Mesendoderm (in vitro differentiated cells): ENCODE measurements around the gene SPRYD3.

Source experiments
- DNase-seq: peaks from one replicate; pipeline ENCODE4 v3.0.0; 2013
- H2AK5ac ChIP-seq: 2 replicates; pipeline ENCODE4 v1.6.1; 2013; ENCODE audit warnings: low read length, inconsistent platforms
- H2BK120ac ChIP-seq: 2 replicates; pipeline ENCODE4 v1.6.1; 2013; ENCODE audit warnings: low read depth, mild to moderate bottlenecking, low read length, moderate library complexity, mixed read lengths
- H2BK15ac ChIP-seq: replicated peaks from 2 replicates; pipeline ENCODE4 v1.6.1; 2013; ENCODE audit warnings: low read depth, mild to moderate bottlenecking, moderate library complexity
- H2BK5ac ChIP-seq: 2 replicates; pipeline ENCODE4 v1.6.1; 2013; ENCODE audit warnings: low read length, inconsistent platforms
- H3K18ac ChIP-seq: 2 replicates; pipeline ENCODE4 v1.6.1; 2013; ENCODE audit warnings: mild to moderate bottlenecking, low read length, mixed read lengths
- H3K23ac ChIP-seq: one replicate; pipeline ENCODE4 v1.6.1; 2013; ENCODE audit warnings: low read length
- H3K27ac ChIP-seq: 2 replicates; pipeline ENCODE4 v1.5.1; 2013; ENCODE audit warnings: low read depth, mild to moderate bottlenecking, inconsistent platforms, low read length, moderate library complexity
- H3K27me3 ChIP-seq: 2 replicates; pipeline ENCODE4 v1.6.1; 2013; ENCODE audit warnings: low read length, control low read depth, mild to moderate bottlenecking, inconsistent platforms; ENCODE audit not compliant: insufficient read depth, poor library complexity
- H3K36me3 ChIP-seq: 2 replicates; pipeline ENCODE4 v1.6.1; 2013; ENCODE audit warnings: low read length, inconsistent platforms; ENCODE audit not compliant: control insufficient read depth, insufficient read depth
- H3K4ac ChIP-seq: one replicate; pipeline ENCODE4 v1.6.1; 2013; ENCODE audit warnings: low read depth, mild to moderate bottlenecking, low read length, moderate library complexity
- H3K4me1 ChIP-seq: 2 replicates; pipeline ENCODE4 v1.6.1; 2013; ENCODE audit warnings: low read depth, low read length, inconsistent platforms; ENCODE audit not compliant: control insufficient read depth
- H3K4me2 ChIP-seq: 2 replicates; pipeline ENCODE4 v1.6.1; 2013; ENCODE audit warnings: low read length
- H3K4me3 ChIP-seq: 2 replicates; pipeline ENCODE4 v1.5.1; 2013; ENCODE audit warnings: mild to moderate bottlenecking, low read length
- H3K56ac ChIP-seq: one replicate; pipeline ENCODE4 v1.6.1; 2013; ENCODE audit warnings: low read length
- H3K79me1 ChIP-seq: 2 replicates; pipeline ENCODE4 v1.6.1; 2013; ENCODE audit warnings: low read length, inconsistent platforms
- H3K79me2 ChIP-seq: 2 replicates; pipeline ENCODE4 v1.6.1; 2013; ENCODE audit warnings: mild to moderate bottlenecking, low read length; ENCODE audit not compliant: control insufficient read depth, insufficient read depth
- H3K9ac ChIP-seq: 2 replicates; pipeline ENCODE4 v1.6.1; 2013; ENCODE audit warnings: low read length, inconsistent platforms
- H4K5ac ChIP-seq: one replicate; pipeline ENCODE4 v1.6.1; 2013; ENCODE audit warnings: low read length
- H4K8ac ChIP-seq: one replicate; pipeline ENCODE4 v1.6.1; 2013; ENCODE audit warnings: low read depth, mild to moderate bottlenecking, control low read depth, low read length, moderate library complexity
- WGBS: extraction: QIAGEN DNeasy Blood & Tissue Kit; methylation state at CpG from one replicate; pipeline ENCODE4 v1.1.7; 2013; ENCODE audit warnings: low lambda C conversion rate, missing lambda C conversion rate; ENCODE audit not compliant: insufficient coverage; ENCODE audit errors: extremely low coverage; 5-methylcytosine and 5-hydroxymethylcytosine counted together

The SPRYD3 gene

DNA sequence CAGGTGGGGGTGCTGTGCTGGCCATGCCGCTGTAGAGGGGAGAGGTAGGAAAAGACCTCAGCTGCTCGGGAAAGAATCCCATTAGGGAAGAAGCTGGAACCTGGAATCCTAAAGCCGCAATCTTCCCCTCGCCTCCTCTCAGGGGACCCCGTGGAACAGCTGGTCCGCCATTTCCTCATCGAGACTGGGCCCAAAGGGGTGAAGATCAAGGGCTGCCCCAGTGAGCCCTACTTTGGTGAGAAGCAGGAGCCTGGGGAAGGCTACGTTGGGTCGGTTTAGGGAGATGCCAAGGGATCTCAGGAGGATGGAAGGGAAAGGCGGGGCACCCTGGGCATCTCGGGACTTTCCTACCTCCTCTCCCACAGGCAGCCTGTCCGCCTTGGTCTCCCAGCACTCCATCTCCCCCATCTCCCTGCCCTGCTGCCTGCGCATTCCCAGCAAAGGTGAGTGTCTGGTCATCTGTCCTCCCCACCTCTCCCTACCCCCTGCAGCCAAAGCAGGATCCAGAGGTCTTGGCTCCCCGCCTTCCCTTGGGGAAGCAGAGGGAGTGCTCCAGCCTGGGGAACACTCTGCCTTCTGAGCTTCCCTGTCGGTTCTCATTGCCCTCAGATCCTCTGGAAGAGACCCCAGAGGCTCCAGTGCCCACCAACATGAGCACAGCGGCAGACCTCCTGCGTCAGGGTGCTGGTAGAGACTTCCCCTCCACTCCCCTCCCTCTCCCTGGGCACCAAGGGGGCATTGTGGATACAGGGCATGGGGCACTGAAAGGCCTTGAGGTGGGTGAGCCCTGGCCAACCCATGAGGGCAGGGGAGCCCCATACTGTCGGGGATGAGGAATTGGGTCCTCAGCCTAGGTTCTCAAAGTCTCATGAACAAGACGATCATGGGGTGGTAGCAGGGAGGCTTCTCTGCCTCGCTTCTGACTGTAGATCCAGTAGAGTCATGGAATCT lies 16.9 kb downstream of the SPRYD3 start:
- Histone ChIP-seq H3K79me1 (no peaks in the 10 kb centered on the region), H2BK120ac (no peak overlapping the region), H2BK15ac (no peak overlapping the region), H3K27me3 (no peaks in the 10 kb centered on the region), H3K4me1 (no peaks in the 10 kb centered on the region), H3K56ac (no peak overlapping the region), H3K36me3 (peaks cover 1% of the 10 kb centered on the region), H3K23ac (no peak overlapping the region), H3K4ac (no peak overlapping the region), H3K18ac (no peak overlapping the region), H3K79me2 (no peaks in the 10 kb centered on the region), H3K4me2 (no peak overlapping the region), H3K27ac (no peak overlapping the region), H4K5ac (no peak overlapping the region), H3K4me3 (no peak overlapping the region), H2AK5ac (no peak overlapping the region), H2BK5ac (no peak overlapping the region), H3K9ac (no peak overlapping the region), H4K8ac (no peak overlapping the region)
- no CpG with 5 or more reads among the region's 20 CpGs for WGBS
- DNase-seq: no peak

DNA sequence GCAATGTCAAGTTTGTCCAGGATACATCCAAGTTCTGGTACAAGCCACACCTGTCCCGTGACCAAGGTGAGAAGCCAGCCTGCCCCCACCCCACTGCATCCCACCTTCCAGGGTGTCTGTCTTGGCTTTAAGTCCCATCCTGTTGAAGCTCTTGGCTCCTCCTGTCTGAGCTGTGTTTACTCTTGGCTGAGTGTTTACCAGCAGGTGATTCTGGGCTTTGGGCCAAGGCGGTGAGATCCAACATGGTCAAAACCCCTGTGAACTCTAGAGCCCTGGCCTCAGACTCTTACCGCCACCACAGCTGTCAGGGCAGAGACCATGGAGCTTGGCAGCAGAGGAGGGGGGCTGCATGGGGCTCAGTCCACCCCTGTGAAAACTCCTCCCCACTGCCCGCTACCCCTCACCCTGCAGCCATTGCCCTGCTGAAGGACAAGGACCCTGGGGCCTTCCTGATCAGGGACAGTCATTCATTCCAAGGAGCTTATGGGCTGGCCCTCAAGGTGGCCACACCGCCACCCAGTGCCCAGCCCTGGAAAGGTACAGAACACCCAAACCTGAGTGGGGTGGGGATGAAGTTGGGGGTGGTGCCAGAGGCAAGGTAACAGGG lies 17.7 kb downstream of the SPRYD3 start:
- Histone ChIP-seq H3K27me3 (no peaks in the 10 kb centered on the region), H3K79me1 (no peaks in the 10 kb centered on the region), H3K36me3 (peaks cover 1% of the 10 kb centered on the region), H3K4me3 (no peak overlapping the region), H4K5ac (no peak overlapping the region), H3K56ac (no peak overlapping the region), H3K4me1 (no peaks in the 10 kb centered on the region), H3K23ac (no peak overlapping the region), H3K79me2 (no peaks in the 10 kb centered on the region), H3K4me2 (no peak overlapping the region), H3K27ac (no peak overlapping the region), H3K9ac (no peak overlapping the region), H4K8ac (no peak overlapping the region), H3K4ac (no peak overlapping the region), H2AK5ac (no peak overlapping the region), H3K18ac (no peak overlapping the region), H2BK120ac (no peak overlapping the region), H2BK5ac (no peak overlapping the region), H2BK15ac (no peak overlapping the region)
- no CpG with 5 or more reads among the region's 5 CpGs for WGBS
- DNase-seq: peak; percentile 57

DNA sequence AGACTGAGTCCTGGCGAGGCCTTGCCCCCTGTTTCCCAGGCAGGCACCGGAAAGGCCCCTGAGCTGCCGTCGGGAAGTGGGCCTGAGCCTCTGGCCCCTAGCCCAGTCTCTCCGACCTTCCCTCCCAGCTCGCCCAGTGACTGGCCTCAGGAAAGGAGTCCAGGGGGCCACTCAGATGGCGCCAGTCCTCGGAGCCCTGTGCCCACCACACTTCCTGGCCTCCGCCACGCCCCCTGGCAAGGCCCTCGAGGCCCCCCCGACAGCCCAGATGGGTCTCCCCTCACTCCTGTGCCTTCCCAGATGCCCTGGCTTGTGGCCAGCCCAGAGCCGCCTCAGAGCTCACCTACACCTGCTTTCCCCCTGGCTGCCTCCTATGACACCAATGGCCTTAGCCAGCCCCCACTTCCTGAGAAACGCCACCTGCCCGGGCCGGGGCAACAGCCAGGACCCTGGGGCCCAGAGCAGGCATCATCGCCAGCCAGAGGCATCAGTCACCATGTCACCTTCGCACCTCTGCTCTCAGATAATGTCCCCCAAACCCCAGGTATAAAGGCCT lies 18.4 kb downstream of the SPRYD3 start:
- no peak overlapping the region for H3K4me3 ChIP-seq
- no peak overlapping the region for H2AK5ac ChIP-seq
- H3K27me3 ChIP-seq: no peaks in the 10 kb centered on the region
- no peak overlapping the region for H3K23ac ChIP-seq
- H3K56ac ChIP-seq: no peak overlapping the region
- no peak overlapping the region for H2BK5ac ChIP-seq
- H3K4me1 ChIP-seq: no peaks in the 10 kb centered on the region
- no peak overlapping the region for H3K4ac ChIP-seq
- no CpG with 5 or more reads among the region's 18 CpGs for WGBS
- H3K27ac ChIP-seq: no peak overlapping the region
- no peak overlapping the region for H2BK15ac ChIP-seq
- H3K79me2 ChIP-seq: no peaks in the 10 kb centered on the region
- H3K18ac ChIP-seq: no peak overlapping the region
- DNase-seq: no peak
- H3K9ac ChIP-seq: no peak overlapping the region
- no peak overlapping the region for H3K4me2 ChIP-seq
- H3K79me1 ChIP-seq: no peaks in the 10 kb centered on the region
- H3K36me3 ChIP-seq: peaks cover 1% of the 10 kb centered on the region
- no peak overlapping the region for H4K5ac ChIP-seq
- H2BK120ac ChIP-seq: no peak overlapping the region
- no peak overlapping the region for H4K8ac ChIP-seq

DNA sequence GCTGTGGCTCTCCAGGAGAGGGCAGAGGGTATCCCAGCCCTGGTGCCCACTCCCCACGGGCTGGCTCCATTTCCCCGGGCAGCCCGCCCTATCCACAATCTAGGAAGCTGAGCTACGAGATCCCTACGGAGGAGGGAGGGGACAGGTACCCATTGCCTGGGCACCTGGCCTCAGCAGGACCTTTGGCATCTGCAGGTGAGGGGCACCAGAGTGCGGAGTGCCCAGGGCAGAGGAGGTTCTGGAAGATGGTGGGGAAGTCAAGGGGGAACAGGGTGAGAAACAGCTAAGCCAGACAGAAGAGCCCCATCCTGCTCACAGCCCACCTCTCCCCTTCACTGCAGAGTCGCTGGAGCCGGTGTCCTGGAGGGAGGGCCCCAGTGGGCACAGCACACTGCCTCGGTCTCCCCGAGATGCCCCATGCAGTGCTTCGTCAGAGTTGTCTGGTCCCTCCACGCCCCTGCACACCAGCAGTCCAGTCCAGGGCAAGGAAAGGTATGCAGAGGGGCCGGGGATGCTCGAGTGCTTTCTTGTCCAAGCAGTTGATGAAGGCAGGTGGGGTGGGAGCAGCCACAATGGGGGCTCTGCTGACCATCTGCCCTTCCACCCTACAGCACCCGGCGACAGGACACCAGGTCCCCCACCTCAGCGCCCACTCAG lies 19.0 kb downstream of the SPRYD3 start:
- H3K27ac ChIP-seq: no peak overlapping the region
- no peak overlapping the region for H3K9ac ChIP-seq
- H3K56ac ChIP-seq: no peak overlapping the region
- H4K5ac ChIP-seq: no peak overlapping the region
- no peak overlapping the region for H3K18ac ChIP-seq
- no peak overlapping the region for H3K4ac ChIP-seq
- H3K79me1 ChIP-seq: no peaks in the 10 kb centered on the region
- no peak overlapping the region for H3K23ac ChIP-seq
- no peak overlapping the region for H2BK5ac ChIP-seq
- peaks cover 1% of the 10 kb centered on the region for H3K36me3 ChIP-seq
- no peaks in the 10 kb centered on the region for H3K4me1 ChIP-seq
- no peak overlapping the region for H2AK5ac ChIP-seq
- H2BK15ac ChIP-seq: no peak overlapping the region
- H3K27me3 ChIP-seq: no peaks in the 10 kb centered on the region
- no peak overlapping the region for H3K4me3 ChIP-seq
- no peak for DNase-seq
- H3K4me2 ChIP-seq: no peak overlapping the region
- H4K8ac ChIP-seq: no peak overlapping the region
- WGBS: no CpG with 5 or more reads among the region's 17 CpGs
- H2BK120ac ChIP-seq: no peak overlapping the region
- no peaks in the 10 kb centered on the region for H3K79me2 ChIP-seq

DNA sequence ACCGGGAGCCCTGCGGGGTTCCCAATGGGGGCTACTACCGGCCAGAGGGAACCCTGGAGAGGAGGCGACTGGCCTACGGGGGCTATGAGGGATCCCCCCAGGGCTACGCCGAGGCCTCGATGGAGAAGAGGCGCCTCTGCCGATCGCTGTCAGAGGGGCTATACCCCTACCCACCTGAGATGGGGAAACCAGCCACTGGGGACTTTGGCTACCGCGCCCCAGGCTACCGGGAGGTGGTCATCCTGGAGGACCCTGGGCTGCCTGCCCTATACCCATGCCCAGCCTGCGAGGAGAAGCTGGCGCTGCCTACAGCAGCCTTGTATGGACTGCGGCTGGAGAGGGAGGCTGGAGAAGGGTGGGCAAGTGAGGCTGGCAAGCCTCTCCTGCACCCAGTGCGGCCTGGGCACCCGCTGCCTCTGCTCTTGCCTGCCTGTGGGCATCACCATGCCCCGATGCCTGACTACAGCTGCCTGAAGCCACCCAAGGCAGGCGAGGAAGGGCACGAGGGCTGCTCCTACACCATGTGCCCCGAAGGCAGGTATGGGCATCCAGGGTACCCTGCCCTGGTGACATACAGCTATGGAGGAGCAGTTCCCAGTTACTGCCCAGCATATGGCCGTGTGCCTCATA lies 19.6 kb downstream of the SPRYD3 start:
- no peaks in the 10 kb centered on the region for H3K79me2 ChIP-seq
- no peak overlapping the region for H3K56ac ChIP-seq
- H3K27me3 ChIP-seq: no peaks in the 10 kb centered on the region
- no peak overlapping the region for H3K4ac ChIP-seq
- no peak overlapping the region for H2BK120ac ChIP-seq
- H3K9ac ChIP-seq: no peak overlapping the region
- no peak overlapping the region for H2AK5ac ChIP-seq
- no peaks in the 10 kb centered on the region for H3K4me1 ChIP-seq
- no peak overlapping the region for H2BK5ac ChIP-seq
- H3K27ac ChIP-seq: no peak overlapping the region
- no peak overlapping the region for H2BK15ac ChIP-seq
- no peak overlapping the region for H4K5ac ChIP-seq
- no peak overlapping the region for H3K4me2 ChIP-seq
- H3K23ac ChIP-seq: no peak overlapping the region
- DNase-seq: no peak
- no peak overlapping the region for H3K4me3 ChIP-seq
- H3K36me3 ChIP-seq: peaks cover 1% of the 10 kb centered on the region
- no CpG with 5 or more reads among the region's 24 CpGs for WGBS
- no peak overlapping the region for H4K8ac ChIP-seq
- no peak overlapping the region for H3K18ac ChIP-seq
- no peaks in the 10 kb centered on the region for H3K79me1 ChIP-seq
